GM12878 (cell line): Measurements from ENCODE around the gene TGFBI. TPM values are rescaled to one million over a fixed set of nuclear protein-coding genes. Genes with fewer than 3 reads are reported as not detected.

Experiments used
- CBX3 ChIP-seq: fragments of 200-600 bp; sonication (generic); IDR thresholded peaks from 2 replicates; pipeline ENCODE4 v1.6.1; 2016; ENCODE audit warnings: low read depth, borderline replicate concordance
- E2F8 ChIP-seq: fragments of 450-650 bp; IDR thresholded peaks from 2 replicates; pipeline ENCODE4 v1.6.1; 2018; ENCODE audit warnings: mild to moderate bottlenecking, low read depth, moderate library complexity; ENCODE audit not compliant: partially characterized antibody
- ESRRA ChIP-seq: IDR thresholded peaks from 2 replicates; pipeline ENCODE4 v1.6.1; 2012; ENCODE audit warnings: mild to moderate bottlenecking, low read length, improper control_type of control experiment
- IRF3 ChIP-seq: fragments of 450-650 bp; IDR thresholded peaks from 2 replicates; pipeline ENCODE4 v1.6.1; 2014; ENCODE audit warnings: mild to moderate bottlenecking
- JUND ChIP-seq: IDR thresholded peaks from 2 replicates; pipeline ENCODE4 v1.6.1; 2012; ENCODE audit warnings: low read depth, mild to moderate bottlenecking, low read length, improper control_type of control experiment, moderate library complexity
- KLF5 ChIP-seq: fragments of 450-650 bp; IDR thresholded peaks from 2 replicates; pipeline ENCODE4 v1.6.1; 2014; ENCODE audit warnings: mild to moderate bottlenecking; ENCODE audit not compliant: partially characterized antibody
- MYB ChIP-seq: fragments of 150-350 bp; IDR thresholded peaks from 2 replicates; pipeline ENCODE4 v1.6.1; 2014; ENCODE audit warnings: mild to moderate bottlenecking, low read depth, low read length, borderline replicate concordance
- NFXL1 ChIP-seq: fragments of 450-650 bp; IDR thresholded peaks from 2 replicates; pipeline ENCODE4 v1.6.1; 2017; ENCODE audit warnings: antibody characterized with exemption, mild to moderate bottlenecking, borderline replicate concordance
- NKRF ChIP-seq: fragments of 450-650 bp; conservative IDR thresholded peaks from 2 replicates; pipeline ENCODE4 v1.6.1; 2017; ENCODE audit warnings: mild to moderate bottlenecking, moderate library complexity
- NR2C1 ChIP-seq: fragments of 450-650 bp; IDR thresholded peaks from 2 replicates; pipeline ENCODE4 v1.6.1; 2017; ENCODE audit warnings: antibody characterized with exemption, mild to moderate bottlenecking, moderate library complexity
- NR2C2 ChIP-seq: IDR thresholded peaks from 2 replicates; pipeline ENCODE4 v1.6.1; 2011; ENCODE audit warnings: borderline replicate concordance, low read depth; ENCODE audit not compliant: control insufficient read depth, insufficient read length
- PML ChIP-seq: IDR thresholded peaks from 2 replicates; pipeline ENCODE4 v1.6.1; 2012; ENCODE audit warnings: low read length, inconsistent platforms
- RAD21 ChIP-seq: IDR thresholded peaks from 2 replicates; pipeline ENCODE4 v1.6.1; 2011; ENCODE audit warnings: mild to moderate bottlenecking, low read depth, low read length, moderate library complexity; ENCODE audit not compliant: insufficient read depth
- REST ChIP-seq: IDR thresholded peaks from 2 replicates; pipeline ENCODE4 v1.6.1; 2012; ENCODE audit warnings: mild to moderate bottlenecking, low read depth, low read length
- SIX5 ChIP-seq: IDR thresholded peaks from 2 replicates; pipeline ENCODE4 v1.6.1; 2011; ENCODE audit warnings: mild to moderate bottlenecking, low read depth, low read length, moderate library complexity; ENCODE audit not compliant: severe bottlenecking
- SMARCA5 ChIP-seq: fragments of 450-650 bp; IDR thresholded peaks from 2 replicates; pipeline ENCODE4 v1.6.1; 2017; ENCODE audit warnings: mild to moderate bottlenecking
- SMC3 ChIP-seq: IDR thresholded peaks from 2 replicates; pipeline ENCODE4 v1.6.1; 2011; ENCODE audit warnings: low read length, improper control_type of control experiment, borderline replicate concordance
- SREBF1 ChIP-seq: IDR thresholded peaks from 2 replicates; pipeline ENCODE4 v1.6.1; 2012; ENCODE audit warnings: mild to moderate bottlenecking, low read length
- STAT3 ChIP-seq: IDR thresholded peaks from 2 replicates; pipeline ENCODE4 v1.6.1; 2011; ENCODE audit warnings: low read depth, low read length, improper control_type of control experiment
- YY1 ChIP-seq: IDR thresholded peaks from 2 replicates; pipeline ENCODE4 v1.6.1; 2011; ENCODE audit warnings: low read depth, mild to moderate bottlenecking, low read length
- ZNF24 ChIP-seq: fragments of 450-650 bp; IDR thresholded peaks from 2 replicates; pipeline ENCODE4 v1.6.1; 2017; ENCODE audit warnings: antibody characterized with exemption, mild to moderate bottlenecking
- polyA plus RNA-seq, 11 experiments: library from polyadenylated mRNA; depleted of rRNA in 4 of 11; unstranded in 6 of 11; stranded (reverse) in 5 of 11; fragments of >200 nt; fragmentation: Nextera tagmentation in 4 of 11; fragmentation: Illumina TruSeq in 1 of 11; extraction: Ambion mirVana in 4 of 11; extraction: Trizol in 1 of 11; gene quantifications; 1 replicate in 1 of 11; 2 replicates in 10 of 11; pipeline versions ENCODE4 v1.2.1 to v1.2.3, GENCODE V29; 2011 to 2016; ENCODE audit warnings: inconsistent platforms in 2 of 11, missing spikeins in 2 of 11, low read depth in 1 of 11
- total RNA-seq, 4 experiments: library from RNA; depleted of rRNA in 3 of 4; stranded (reverse); fragments of >200 nt in 3 of 4; fragmentation: Illumina TruSeq in 1 of 4; extraction: Trizol in 1 of 4; gene quantifications; 2 replicates each; pipeline versions ENCODE4 v1.2.1 to v1.2.3, GENCODE V29; 2013 to 2021

Gene TGFBI
- total and polyA plus RNA-seq, 10 of the 15 experiments (the other 5 are each of a cell fraction or from before 2014, with no cell fraction given) = 0.12 to 1.8 (median 0.19) TPM

GRCh38 chr5:136082390-136083193 is 53.8 kb downstream of the TGFBI start (continued):
- TF ChIP-seq E2F8 (no peak), SIX5 (no peak), STAT3 (no peak), IRF3 (no peak), RAD21 (peak; percentile 58), CBX3 (no peak), NR2C2 (no peak), NKRF (0 out of 2 replicates have a peak, but pooled peaks have one; percentile 11), SREBF1 (no peak), JUND (no peak), SMARCA5 (peak; percentile 37; the same call in 1 of the 2 replicates), PML (no peak), NR2C1 (no peak), ESRRA (no peak), SMC3 (peak; percentile 73; the same call in 1 of the 2 replicates), MYB (no peak), NFXL1 (no peak), YY1 (0 out of 2 replicates have a peak, but pooled peaks have one; percentile 18), REST (no peak), ZNF24 (no peak), KLF5 (no peak)
